Suprapubic skin (tissue), 4 donors: Measurements from ENCODE around the gene HIVEP1. TPM values are rescaled to one million over a fixed set of nuclear protein-coding genes. Genes with fewer than 3 reads are reported as not detected.
"Not testable (repeated sequence)": the region's sequence is repeated elsewhere in the genome, so short reads cannot be mapped to it uniquely, and the experiment has no call there.

Experiments
- DNase-seq, 2 donors: peaks; one replicate each; pipeline ENCODE4 v3.0.0-alpha.2; 2019; ENCODE audit warnings: low spot score in 2 of 2
- H3K27ac ChIP-seq: fragments of 200-600 bp; sonication (generic); one replicate; pipeline ENCODE4 v1.5.1; 2019
- H3K27me3 ChIP-seq: fragments of 200-600 bp; sonication (generic); one replicate; pipeline ENCODE4 v1.5.1; 2019
- H3K36me3 ChIP-seq: fragments of 200-600 bp; sonication (generic); one replicate; pipeline ENCODE4 v1.5.1; 2019
- H3K4me1 ChIP-seq: fragments of 200-600 bp; sonication (generic); one replicate; pipeline ENCODE4 v1.5.1; 2019
- H3K4me3 ChIP-seq: fragments of 200-600 bp; sonication (generic); one replicate; pipeline ENCODE4 v1.5.1; 2019; ENCODE audit warnings: mild to moderate bottlenecking
- H3K9me3 ChIP-seq: fragments of 200-600 bp; sonication (generic); one replicate; pipeline ENCODE4 v1.5.1; 2019
- CTCF ChIP-seq, 2 donors: fragments of 200-600 bp in 1 of 2; fragments of 450-650 bp in 1 of 2; sonication (generic) in 1 of 2; IDR thresholded peaks; one replicate each; pipeline ENCODE4 v1.5.1; 2016 to 2019; ENCODE audit warnings: antibody characterized with exemption in 2 of 2, mild to moderate bottlenecking in 1 of 2, moderate library complexity in 1 of 2
- EP300 ChIP-seq: sonication (generic); formaldehyde crosslinking; IDR thresholded peaks from one replicate; pipeline ENCODE4 v1.6.1; 2017; ENCODE audit warnings: antibody characterized with exemption
- POLR2A ChIP-seq, 2 donors: fragments of 450-650 bp; IDR thresholded peaks; one replicate each; pipeline ENCODE4 v1.6.1; 2017; ENCODE audit warnings: antibody characterized with exemption in 2 of 2, mild to moderate bottlenecking in 2 of 2, moderate library complexity in 2 of 2
- POLR2AphosphoS5 ChIP-seq, 3 donors: sonication (generic); formaldehyde crosslinking; IDR thresholded peaks; one replicate each; pipeline ENCODE4 v1.6.1; 2017; ENCODE audit warnings: antibody characterized with exemption in 3 of 3
- WGBS: methylation state at CpG from one replicate; pipeline ENCODE4 v1.1.5; 2018; 5-methylcytosine and 5-hydroxymethylcytosine counted together
- total RNA-seq, 4 donors: library from RNA; depleted of rRNA; stranded (reverse); fragments of >200 nt; gene quantifications; one replicate each; pipeline ENCODE4 v1.1.0, GENCODE V29; 2016

HIVEP1 gene
- total RNA-seq, 4 donors from 2014 or later = 37.9 to 48.4 (median 43.9) TPM

GRCh38 chr6:12172572-12172971, 160.5 kb downstream of the HIVEP1 start:
- no peak for TF ChIP-seq EP300
- no peak for TF ChIP-seq CTCF (IDR thresholded peaks at IDR 0.05)
- TF ChIP-seq POLR2AphosphoS5 (IDR thresholded peaks at IDR 0.05) = no peak
- TF ChIP-seq POLR2A (IDR thresholded peaks at IDR 0.05) = no peak
- no peaks in the 10 kb centered on the region for H3K4me1 ChIP-seq
- H3K9me3 ChIP-seq = no peaks in the 10 kb centered on the region
- no peaks in the 10 kb centered on the region for H3K36me3 ChIP-seq
- H3K4me3 ChIP-seq = no peak overlapping the region
- H3K27ac ChIP-seq = no peak overlapping the region
- H3K27me3 ChIP-seq = no peaks in the 10 kb centered on the region
- no peak for DNase-seq
- WGBS = 48% methylated on average over 2 of the region's 2 CpGs

- TF ChIP-seq POLR2A (IDR thresholded peaks at IDR 0.05) (no peak), CTCF (IDR thresholded peaks at IDR 0.05) (no peak), EP300 (no peak), POLR2AphosphoS5 (IDR thresholded peaks at IDR 0.05) (no peak)
- Histone ChIP-seq H3K36me3 (no peaks in the 10 kb centered on the region), H3K9me3 (no peaks in the 10 kb centered on the region), H3K4me1 (no peaks in the 10 kb centered on the region), H3K27me3 (no peaks in the 10 kb centered on the region), H3K4me3 (no peak overlapping the region), H3K27ac (no peak overlapping the region)
- DNase-seq = no peak
- 72% methylated on average over 5 of the region's 5 CpGs for WGBS
These were observed 161.1 kb downstream of the HIVEP1 start for GRCh38 chr6:12173181-12173580.

GRCh38 chr6:12173661-12174060, 161.5 kb downstream of the HIVEP1 start:
- Histone ChIP-seq H3K36me3 (no peaks in the 10 kb centered on the region), H3K9me3 (no peaks in the 10 kb centered on the region), H3K27me3 (no peaks in the 10 kb centered on the region), H3K4me1 (no peaks in the 10 kb centered on the region), H3K4me3 (no peak overlapping the region), H3K27ac (no peak overlapping the region)
- 70% methylated on average over 2 of the region's 2 CpGs for WGBS
- no peak for DNase-seq
- no peak for TF ChIP-seq POLR2AphosphoS5 (IDR thresholded peaks at IDR 0.05)
- TF ChIP-seq CTCF (IDR thresholded peaks at IDR 0.05) = no peak
- no peak for TF ChIP-seq POLR2A (IDR thresholded peaks at IDR 0.05)
- no peak for TF ChIP-seq EP300

GRCh38 chr6:12174878-12175277, 162.8 kb downstream of the HIVEP1 start:
- no peaks in the 10 kb centered on the region for H3K36me3 ChIP-seq
- no peak overlapping the region for H3K27ac ChIP-seq
- H3K27me3 ChIP-seq = no peaks in the 10 kb centered on the region
- no peaks in the 10 kb centered on the region for H3K9me3 ChIP-seq
- no peak overlapping the region for H3K4me3 ChIP-seq
- H3K4me1 ChIP-seq = no peaks in the 10 kb centered on the region
- DNase-seq = no peak
- no peak for TF ChIP-seq CTCF (IDR thresholded peaks at IDR 0.05)
- no peak for TF ChIP-seq EP300
- no peak for TF ChIP-seq POLR2A (IDR thresholded peaks at IDR 0.05)
- TF ChIP-seq POLR2AphosphoS5 (IDR thresholded peaks at IDR 0.05) = no peak
- 88% methylated on average over 2 of the region's 2 CpGs for WGBS

- no peaks in the 10 kb centered on the region for H3K4me1 ChIP-seq
- no peak overlapping the region for H3K4me3 ChIP-seq
- no peaks in the 10 kb centered on the region for H3K9me3 ChIP-seq
- TF ChIP-seq EP300 (no peak), POLR2A (IDR thresholded peaks at IDR 0.05) (no peak), CTCF (IDR thresholded peaks at IDR 0.05) (no peak), POLR2AphosphoS5 (IDR thresholded peaks at IDR 0.05) (no peak)
- no peak overlapping the region for H3K27ac ChIP-seq
- DNase-seq = no peak
- H3K36me3 ChIP-seq = no peaks in the 10 kb centered on the region
- H3K27me3 ChIP-seq = no peaks in the 10 kb centered on the region
- 95% methylated on average over 8 of the region's 8 CpGs for WGBS
These were observed 163.5 kb downstream of the HIVEP1 start for GRCh38 chr6:12175626-12176025.

- not testable (repeated sequence) for H3K4me3 ChIP-seq, H3K27ac ChIP-seq, H3K36me3 ChIP-seq, DNase-seq, H3K4me1 ChIP-seq, H3K9me3 ChIP-seq, H3K27me3 ChIP-seq
- 99% methylated on average over 3 of the region's 3 CpGs for WGBS
These were observed 164.7 kb downstream of the HIVEP1 start for GRCh38 chr6:12176782-12177181.
